ACC112 (cell line): ENCODE measurements around the gene LIMS2.

Experiments
- H2AFZ ChIP-seq: fragments of 200-600 bp; sonication (generic); one replicate; pipeline ENCODE4 v1.6.0; 2017; ENCODE audit warnings: antibody characterized with exemption, low read length; ENCODE audit not compliant: unreplicated experiment
- H3K27ac ChIP-seq: fragments of 200-600 bp; sonication (generic); 2 replicates; pipeline ENCODE4 v1.5.1; 2014; ENCODE audit warnings: low read depth, mild to moderate bottlenecking, antibody characterized with exemption, low read length, moderate library complexity
- H3K27me3 ChIP-seq: fragments of 200-600 bp; sonication (generic); 2 replicates; pipeline ENCODE4 v1.6.1; 2014; ENCODE audit warnings: mild to moderate bottlenecking, antibody characterized with exemption, low read length, moderate library complexity, mixed read lengths; ENCODE audit not compliant: insufficient read depth
- H3K36me3 ChIP-seq: fragments of 200-600 bp; sonication (generic); 2 replicates; pipeline ENCODE4 v1.6.1; 2016; ENCODE audit warnings: mild to moderate bottlenecking, antibody characterized with exemption, low read length, moderate library complexity, mixed read lengths; ENCODE audit not compliant: insufficient read depth
- H3K4me1 ChIP-seq: fragments of 200-600 bp; sonication (generic); one replicate; pipeline ENCODE4 v1.6.1; 2016; ENCODE audit warnings: low read length, mixed read lengths; ENCODE audit not compliant: insufficient read depth, unreplicated experiment, control insufficient read depth
- H3K4me3 ChIP-seq: fragments of 200-600 bp; sonication (generic); 2 replicates; pipeline ENCODE4 v1.5.1; 2014; ENCODE audit warnings: mild to moderate bottlenecking, low read depth, low read length
- H3K79me2 ChIP-seq: fragments of 200-600 bp; sonication (generic); one replicate; pipeline ENCODE4 v1.6.0; 2016; ENCODE audit warnings: low read length; ENCODE audit not compliant: control insufficient read depth, unreplicated experiment, insufficient read depth

The LIMS2 gene

GRCh38 chr2:127675331-127676261 is at the start of gene LIMS2:
TSS of gene LIMS2 (minus strand) at chr2:127675530. CDS start at chr2:127675024, 506 bp downstream.
- peak within 1 kb of the TSS; percentile 80 for H3K4me3 ChIP-seq
- H3K36me3 ChIP-seq = no peaks in the 10 kb centered on the region
- H3K27me3 ChIP-seq = peaks cover 15% of the 10 kb centered on the region; the same call in 1 of the 2 replicates
- H3K27ac ChIP-seq = no peak within 1 kb of the TSS
- peaks cover 7% of the 10 kb centered on the region for H3K4me1 ChIP-seq
- peak within 1 kb of the TSS; percentile 98 for H2AFZ ChIP-seq
- H3K79me2 ChIP-seq = no peaks in the 10 kb centered on the region

GRCh38 chr2:127722807-127723206 is 47.5 kb upstream of the LIMS2 start:
- no peak overlapping the region for H3K27ac ChIP-seq
- H3K27me3 ChIP-seq = no peaks in the 10 kb centered on the region
- H3K4me3 ChIP-seq = no peak overlapping the region
- H3K79me2 ChIP-seq = no peaks in the 10 kb centered on the region
- H3K36me3 ChIP-seq = peaks cover 29% of the 10 kb centered on the region
- no peak overlapping the region for H2AFZ ChIP-seq
- H3K4me1 ChIP-seq = peaks cover 6% of the 10 kb centered on the region

- no peaks in the 10 kb centered on the region for H3K27me3 ChIP-seq
- H3K36me3 ChIP-seq = peaks cover 29% of the 10 kb centered on the region
- no peaks in the 10 kb centered on the region for H3K79me2 ChIP-seq
- no peak overlapping the region for H3K4me3 ChIP-seq
- peaks cover 6% of the 10 kb centered on the region for H3K4me1 ChIP-seq
- no peak overlapping the region; the same call in 1 of the 2 replicates for H3K27ac ChIP-seq
- H2AFZ ChIP-seq = no peak overlapping the region
Measured at GRCh38 chr2:127721978-127722355, 46.6 kb upstream of the LIMS2 start.

- Histone ChIP-seq H3K79me2 (no peaks in the 10 kb centered on the region), H3K27me3 (no peaks in the 10 kb centered on the region), H3K27ac (no peak overlapping the region; the same call in 1 of the 2 replicates), H3K4me3 (no peak overlapping the region), H2AFZ (no peak overlapping the region), H3K36me3 (peaks cover 33% of the 10 kb centered on the region), H3K4me1 (peaks cover 6% of the 10 kb centered on the region)
Measured at GRCh38 chr2:127721311-127721977, 46.1 kb upstream of the LIMS2 start.

- no peak overlapping the region for H2AFZ ChIP-seq
- peaks cover 33% of the 10 kb centered on the region for H3K36me3 ChIP-seq
- no peaks in the 10 kb centered on the region for H3K79me2 ChIP-seq
- peaks cover 6% of the 10 kb centered on the region for H3K4me1 ChIP-seq
- H3K27ac ChIP-seq = no peak overlapping the region
- no peak overlapping the region for H3K4me3 ChIP-seq
- H3K27me3 ChIP-seq = no peaks in the 10 kb centered on the region
Measured at GRCh38 chr2:127719301-127720218, 44.2 kb upstream of the LIMS2 start.

GRCh38 chr2:127718271-127718670 is 42.9 kb upstream of the LIMS2 start:
- Histone ChIP-seq H3K36me3 (peaks cover 32% of the 10 kb centered on the region), H2AFZ (no peak overlapping the region), H3K4me3 (no peak overlapping the region)

GRCh38 chr2:127715778-127716449 is 40.6 kb upstream of the LIMS2 start:
- peaks cover 14% of the 10 kb centered on the region; the same call in 1 of the 2 replicates for H3K36me3 ChIP-seq
- no peak overlapping the region for H3K4me3 ChIP-seq
- no peaks in the 10 kb centered on the region for H3K4me1 ChIP-seq
- no peak overlapping the region for H2AFZ ChIP-seq
- H3K27ac ChIP-seq = no peak overlapping the region
- no peaks in the 10 kb centered on the region for H3K27me3 ChIP-seq
- no peaks in the 10 kb centered on the region for H3K79me2 ChIP-seq

More at GRCh38 chr2:127718271-127718670, 42.9 kb upstream of the LIMS2 start:
- peaks cover 6% of the 10 kb centered on the region for H3K4me1 ChIP-seq
- no peaks in the 10 kb centered on the region for H3K27me3 ChIP-seq
- H3K27ac ChIP-seq = no peak overlapping the region
- no peaks in the 10 kb centered on the region for H3K79me2 ChIP-seq

- Histone ChIP-seq H3K4me1 (no peaks in the 10 kb centered on the region), H3K36me3 (peaks cover 6% of the 10 kb centered on the region; the same call in 1 of the 2 replicates), H3K27ac (no peak overlapping the region), H3K27me3 (no peaks in the 10 kb centered on the region), H3K79me2 (no peaks in the 10 kb centered on the region), H2AFZ (no peak overlapping the region), H3K4me3 (no peak overlapping the region)
Measured at GRCh38 chr2:127713562-127713961, 38.2 kb upstream of the LIMS2 start.

GRCh38 chr2:127712999-127713398 is 37.7 kb upstream of the LIMS2 start:
- H3K4me1 ChIP-seq = no peaks in the 10 kb centered on the region
- peaks cover 6% of the 10 kb centered on the region; the same call in 1 of the 2 replicates for H3K36me3 ChIP-seq
- H3K27ac ChIP-seq = no peak overlapping the region
- H3K4me3 ChIP-seq = no peak overlapping the region
- no peaks in the 10 kb centered on the region for H3K79me2 ChIP-seq
- no peaks in the 10 kb centered on the region for H3K27me3 ChIP-seq
- no peak overlapping the region for H2AFZ ChIP-seq
